Measurements from ENCODE around the gene TAGLN2.

GRCh38 chr1:159914252-159915018, 10.9 kb downstream of the TAGLN2 start:
- TF ChIP-seq CTCF (IDR thresholded peaks at IDR 0.05) (no peak), POLR2A (IDR thresholded peaks at IDR 0.05) (no peak)
